Activated CD4-positive, alpha-beta T cell treated with anti-CD3 and anti-CD28 coated beads for 24 hours (primary cell): ENCODE measurements around the gene SGSH.
"Not testable (repeated sequence)": the region's sequence is repeated elsewhere in the genome, so short reads cannot be mapped to it uniquely, and the experiment has no call there.

Experiments used
- DNase-seq, 2 donors: peaks; one replicate each; pipeline ENCODE4 v3.0.0-alpha.2; 2020; ENCODE audit warnings: low read depth in 2 of 2

Gene SGSH

DNA sequence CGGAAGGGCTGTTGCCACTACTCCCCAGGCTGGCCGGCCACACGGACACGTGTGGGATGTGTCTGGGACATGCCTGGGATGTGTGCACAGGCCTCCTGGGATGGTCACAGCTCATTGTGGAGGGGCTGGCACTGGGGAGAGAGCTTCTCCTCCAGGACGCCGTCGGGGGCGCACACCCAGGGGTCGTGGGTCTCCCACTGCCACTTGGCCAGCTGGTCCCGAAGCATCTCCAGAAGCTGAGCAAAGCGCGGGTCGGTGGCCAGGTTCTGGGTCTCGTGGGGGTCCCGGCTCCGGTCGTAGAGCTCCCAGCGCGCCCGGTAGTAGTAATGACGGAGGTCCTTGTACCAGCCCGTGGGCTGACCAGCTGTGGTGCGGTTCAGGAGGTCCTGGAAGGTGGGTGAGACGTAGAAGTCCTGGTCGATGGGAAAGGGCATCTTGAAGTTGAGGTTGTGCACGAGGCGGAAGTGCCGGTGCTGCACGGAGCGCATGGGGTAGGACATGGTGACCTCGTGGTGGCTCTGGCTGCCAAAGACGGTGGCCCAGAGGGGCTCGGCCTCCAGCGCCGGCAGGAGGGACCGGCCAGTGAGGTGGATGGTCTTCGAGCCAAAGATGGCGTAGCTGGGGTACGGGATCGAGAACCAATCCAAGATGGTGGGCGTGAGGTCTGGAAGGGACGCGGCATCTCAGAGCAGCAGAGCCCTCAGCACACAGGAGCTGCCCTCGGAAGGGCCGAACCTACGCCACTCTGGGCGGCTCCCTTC lies 9.6 kb downstream of the SGSH start:
- no peak for DNase-seq

DNA sequence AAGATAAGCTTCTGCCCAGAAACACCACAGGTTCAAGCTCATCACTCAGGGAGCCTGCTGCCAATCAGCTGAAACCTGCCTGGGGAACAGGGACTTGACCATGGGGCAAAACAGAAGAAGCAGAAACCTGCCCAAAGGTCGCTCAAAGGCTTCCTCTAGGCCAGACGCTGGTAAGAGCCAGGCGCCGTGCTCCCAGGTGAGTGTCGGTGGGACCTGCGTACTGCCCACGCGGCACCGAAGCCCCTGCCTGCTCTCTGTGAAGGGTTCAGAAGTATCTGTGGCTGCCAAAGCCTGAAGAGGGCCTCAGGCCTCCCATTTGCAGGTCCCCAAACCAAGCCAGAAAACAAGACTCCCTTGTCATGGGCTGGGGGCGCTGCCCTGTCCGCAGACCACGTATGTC lies 10.4 kb downstream of the SGSH start:
- no peak for DNase-seq

DNA sequence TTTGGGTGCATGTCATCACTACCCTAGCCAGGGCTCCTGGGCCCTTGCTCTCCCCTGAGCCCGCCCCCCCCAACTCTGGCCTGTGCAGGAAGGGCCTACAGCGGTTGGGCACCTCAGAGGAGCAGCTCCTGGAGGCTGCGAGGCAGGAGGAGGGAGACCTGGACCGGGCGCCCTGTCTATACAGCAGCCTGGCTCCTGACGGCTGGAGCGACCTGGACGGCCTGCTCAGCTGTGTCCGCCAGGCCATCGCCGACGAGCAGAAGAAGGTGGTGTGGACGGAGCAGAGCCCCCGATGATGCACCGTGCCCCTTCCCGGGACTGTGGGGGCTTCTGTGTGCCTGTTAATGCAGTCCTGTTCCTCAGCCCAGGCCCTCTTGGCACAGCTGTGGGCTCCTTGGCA lies 12.1 kb downstream of the SGSH start:
- DNase-seq: no peak

DNA sequence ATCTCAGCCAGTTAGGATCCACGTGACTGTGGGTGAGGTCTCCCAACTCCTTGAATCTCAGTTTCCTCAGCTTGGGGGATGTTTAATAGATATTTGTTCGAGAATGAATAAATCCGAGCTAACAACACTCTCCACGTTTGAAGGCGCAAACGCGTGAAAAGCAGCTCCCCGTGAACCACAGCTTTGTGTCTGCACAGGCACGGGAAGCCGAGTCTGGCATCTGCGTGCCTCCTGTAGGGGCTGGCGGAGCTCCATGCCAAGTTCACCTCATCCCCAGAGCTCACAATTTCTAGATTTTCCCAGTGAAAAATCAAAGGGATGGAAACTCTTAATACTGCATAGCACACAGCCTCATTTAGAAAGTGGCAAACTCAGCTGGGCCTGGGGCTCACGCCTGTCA lies 14.3 kb downstream of the SGSH start:
- no peak for DNase-seq

GRCh38 chr17:80204626-80205468 lies 15.3 kb downstream of the SGSH start:
- DNase-seq: no peak

GRCh38 chr17:80203471-80203963 lies 16.6 kb downstream of the SGSH start:
- DNase-seq: no peak

DNA sequence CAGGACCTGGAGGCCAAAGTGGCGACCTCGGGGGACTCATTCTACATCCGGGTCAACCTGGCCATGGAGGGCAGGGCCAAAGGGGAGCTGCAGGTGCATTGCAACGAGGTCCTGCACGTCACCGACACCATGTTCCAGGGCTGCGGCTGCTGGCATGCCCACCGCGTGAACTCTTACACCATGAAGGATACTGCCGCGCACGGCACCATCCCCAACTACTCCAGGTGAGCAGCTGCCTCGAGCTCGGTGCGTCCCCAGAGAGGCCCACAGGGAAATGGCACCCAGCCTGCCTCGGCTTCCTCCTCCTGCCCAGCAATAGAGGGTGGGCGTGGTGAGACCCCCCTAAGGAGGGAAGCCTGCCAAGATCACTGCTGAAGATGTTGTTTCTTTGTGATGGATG lies 17.9 kb downstream of the SGSH start:
- no peak for DNase-seq

DNA sequence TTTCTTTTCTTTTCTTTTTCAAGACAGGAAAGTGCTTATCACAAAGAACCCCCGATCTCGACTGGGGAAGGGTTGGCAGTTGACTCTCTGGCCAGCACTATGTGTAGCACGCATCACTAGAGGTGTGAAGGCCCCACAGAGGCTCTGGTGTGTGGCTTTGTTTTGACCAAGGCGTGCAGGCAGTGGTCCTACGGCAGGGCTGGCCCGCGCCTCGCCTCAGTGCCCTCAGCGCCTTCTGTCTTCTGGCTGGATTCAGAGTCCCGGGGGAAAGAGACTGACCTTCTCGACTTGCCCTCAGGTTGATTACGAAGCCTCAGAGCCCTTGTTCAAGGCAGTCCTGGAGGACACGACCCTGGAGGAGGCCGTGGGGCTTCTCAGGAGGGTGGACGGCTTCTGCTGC lies 18.7 kb downstream of the SGSH start:
- DNase-seq: no peak

DNA sequence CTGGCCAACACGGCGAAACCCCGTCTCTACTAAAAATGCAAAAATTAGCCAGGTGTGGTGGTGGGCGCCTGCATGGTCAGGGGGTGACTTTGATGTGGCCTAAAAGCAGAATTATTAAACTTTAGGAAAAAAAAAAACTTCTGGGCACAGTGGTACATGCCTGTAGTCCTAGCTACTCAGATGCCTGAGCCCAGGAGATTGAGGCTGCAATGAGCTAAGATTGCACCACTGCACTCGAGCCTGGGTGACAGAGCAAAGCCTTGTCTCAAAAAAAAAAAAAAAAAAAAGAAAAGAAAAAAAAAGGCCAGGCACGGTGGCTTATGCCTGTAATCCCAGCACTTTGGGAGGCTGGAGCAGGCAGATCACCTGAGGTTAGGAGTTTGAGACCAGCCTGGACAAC lies 20.8 kb downstream of the SGSH start:
- not testable (repeated sequence) for DNase-seq

DNA sequence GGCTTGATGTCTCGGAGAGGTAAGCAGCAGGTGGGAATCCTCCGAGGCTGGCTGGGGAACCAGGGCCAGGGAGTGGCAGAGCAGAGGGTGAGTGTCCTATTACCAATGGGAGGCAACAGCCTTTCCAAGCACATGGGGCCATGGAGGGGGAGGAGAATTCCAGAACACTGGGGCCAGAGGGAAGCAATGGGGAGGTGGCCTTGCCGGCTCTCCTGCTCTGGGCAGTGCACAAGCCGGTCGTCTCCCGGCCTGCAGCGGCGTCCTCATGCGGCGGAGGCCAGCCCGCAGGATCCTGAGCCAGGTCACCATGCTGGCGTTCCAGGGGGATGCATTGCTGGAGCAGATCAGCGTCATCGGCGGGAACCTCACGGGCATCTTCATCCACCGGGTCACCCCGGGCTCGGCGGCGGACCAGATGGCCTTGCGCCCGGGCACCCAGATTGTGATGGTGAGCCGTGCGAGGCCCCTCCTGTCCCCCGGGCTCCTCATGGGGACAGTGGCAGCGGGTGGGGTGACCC lies 21.9 kb downstream of the SGSH start:
- no peak for DNase-seq

- DNase-seq: no peak
These were observed 23.5 kb downstream of the SGSH start for GRCh38 chr17:80196652-80197051.

GRCh38 chr17:80195671-80196529 lies 24.2 kb downstream of the SGSH start:
- peak; percentile 30 to 43 for DNase-seq

DNA sequence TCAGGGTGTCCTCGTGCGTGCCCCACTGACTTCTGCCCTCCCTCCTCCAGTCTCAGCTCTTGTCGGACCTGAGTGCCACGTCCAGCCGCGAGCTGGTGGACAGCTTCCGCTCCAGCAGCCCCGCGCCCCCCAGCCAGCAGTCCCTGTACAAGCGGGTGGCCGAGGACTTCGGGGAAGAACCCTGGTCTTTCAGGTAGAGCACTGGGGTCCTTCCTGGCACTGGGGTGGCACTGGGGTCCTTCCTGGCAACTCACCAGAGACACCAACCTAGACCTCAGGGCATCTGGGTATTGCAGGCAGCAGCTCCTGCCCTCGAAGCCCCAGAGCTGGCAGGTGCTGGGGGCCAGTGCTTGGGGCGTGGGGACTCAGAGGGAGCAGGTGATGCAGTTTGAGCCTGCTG lies 25.0 kb downstream of the SGSH start:
- no peak for DNase-seq

DNA sequence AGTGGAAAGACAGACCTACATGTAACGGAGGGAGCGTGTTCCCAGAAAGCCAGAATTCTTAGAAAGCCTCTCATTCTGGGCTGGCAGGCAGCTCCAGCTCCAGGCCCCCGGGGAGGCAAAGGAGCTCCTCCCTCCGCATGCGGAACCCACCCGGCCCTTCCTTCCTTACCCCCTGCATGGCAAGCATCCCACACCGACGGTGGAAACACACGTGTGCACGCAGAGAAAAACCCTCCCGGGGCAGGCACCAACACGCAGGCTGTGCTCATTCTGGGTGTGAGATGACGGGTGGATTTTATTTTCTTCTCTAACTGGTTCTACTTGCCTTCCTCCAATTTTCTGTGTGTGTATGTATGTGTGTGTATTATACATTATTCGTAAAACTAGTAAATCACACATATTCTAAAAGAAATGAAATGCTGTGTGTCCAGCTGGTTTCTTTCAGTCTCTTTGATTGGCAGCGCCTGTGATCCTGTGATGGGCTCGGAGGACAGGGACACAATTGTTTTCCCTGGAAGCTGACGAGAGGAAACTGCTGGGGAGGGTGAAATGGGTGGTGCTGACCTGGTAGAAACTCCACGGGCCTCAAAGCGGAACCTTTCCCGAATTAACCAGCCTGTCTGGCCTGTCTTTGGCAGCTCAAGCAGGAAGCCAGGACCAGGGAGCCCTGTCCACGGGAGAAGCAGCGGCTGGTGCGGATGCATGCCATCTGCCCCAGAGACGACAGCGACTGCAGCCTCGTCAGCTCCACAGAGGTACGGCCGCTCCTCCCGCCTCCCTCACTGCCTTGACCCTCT lies 28.1 kb downstream of the SGSH start:
- DNase-seq: no peak

DNA sequence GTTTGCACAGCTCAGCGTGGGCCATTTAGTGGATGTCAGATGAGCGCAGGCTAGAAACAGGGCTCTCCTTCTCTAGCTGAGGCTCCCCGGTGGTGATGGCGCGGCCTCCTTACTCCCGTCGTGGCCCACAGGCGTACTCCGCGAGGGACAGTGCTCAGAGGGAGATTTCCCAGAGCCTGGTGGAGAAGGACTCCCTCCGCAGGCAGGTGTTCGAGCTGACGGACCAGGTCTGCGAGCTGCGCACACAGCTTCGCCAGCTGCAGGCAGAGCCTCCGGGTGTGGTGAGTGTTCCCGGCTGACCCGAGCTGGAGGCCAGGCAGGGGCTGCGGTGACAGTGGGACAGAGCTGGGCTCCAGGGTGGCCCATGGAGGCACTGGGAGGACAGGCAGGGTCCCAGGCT lies 28.9 kb downstream of the SGSH start:
- DNase-seq: no peak

- no peak for DNase-seq
These were observed 29.4 kb downstream of the SGSH start for GRCh38 chr17:80190716-80191115.

GRCh38 chr17:80189611-80190010 lies 30.5 kb downstream of the SGSH start:
- no peak for DNase-seq

GRCh38 chr17:80187515-80187941 lies 32.6 kb downstream of the SGSH start:
- no peak for DNase-seq

DNA sequence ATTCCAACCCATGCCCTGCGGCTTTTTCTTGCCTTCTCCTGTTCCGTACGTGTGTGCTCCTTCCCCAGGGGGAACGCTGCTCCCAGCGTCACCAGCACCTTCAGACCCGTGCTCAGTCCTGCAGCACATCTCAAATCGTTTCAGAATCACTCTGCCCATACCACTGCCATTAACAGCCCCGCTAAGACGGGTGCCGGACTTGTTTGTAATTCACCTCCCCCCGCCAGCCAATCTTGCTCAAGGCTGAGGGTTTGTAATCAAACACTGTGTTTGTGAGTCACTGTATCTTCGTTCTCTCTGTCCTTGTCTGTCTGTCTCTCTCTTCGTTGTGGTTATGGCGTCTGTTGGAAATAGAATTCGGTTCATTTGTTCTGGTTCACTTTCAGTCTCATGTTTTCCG lies 33.0 kb downstream of the SGSH start:
- DNase-seq: no peak

DNA sequence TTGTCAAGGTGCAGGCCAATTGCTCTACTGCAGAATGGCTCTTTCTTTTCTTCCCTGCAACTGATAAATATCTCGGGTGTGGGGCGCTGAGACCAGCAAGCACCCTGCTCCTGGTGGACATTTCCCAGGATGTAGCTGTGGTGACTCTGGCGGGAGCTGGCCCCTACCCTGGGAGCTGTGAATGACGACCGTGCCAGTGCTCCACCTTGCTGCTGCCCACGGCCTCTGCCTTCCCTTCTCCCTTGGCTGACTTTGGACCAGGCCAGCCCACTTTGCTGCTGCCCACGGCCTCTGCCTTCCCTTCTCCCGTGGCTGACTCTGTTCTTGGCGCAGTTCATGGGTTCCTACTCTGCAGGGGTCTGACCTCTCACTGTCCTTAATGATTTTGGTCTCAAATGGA lies 34.2 kb downstream of the SGSH start:
- no peak for DNase-seq

GRCh38 chr17:80184423-80184714 lies 35.8 kb downstream of the SGSH start:
- no peak for DNase-seq
